DMS 273 (cell line): ENCODE results near the gene PTPRN2.
A peak's percentile ranks its signal among the peaks of the same experiment; 100 is the strongest.

ENCODE experiments used
- DNase-seq: peaks from one replicate; lab custom pipeline; 2025; ENCODE audit not compliant: unreplicated experiment; lab: John Stamatoyannopoulos, UW

Gene PTPRN2

DNA sequence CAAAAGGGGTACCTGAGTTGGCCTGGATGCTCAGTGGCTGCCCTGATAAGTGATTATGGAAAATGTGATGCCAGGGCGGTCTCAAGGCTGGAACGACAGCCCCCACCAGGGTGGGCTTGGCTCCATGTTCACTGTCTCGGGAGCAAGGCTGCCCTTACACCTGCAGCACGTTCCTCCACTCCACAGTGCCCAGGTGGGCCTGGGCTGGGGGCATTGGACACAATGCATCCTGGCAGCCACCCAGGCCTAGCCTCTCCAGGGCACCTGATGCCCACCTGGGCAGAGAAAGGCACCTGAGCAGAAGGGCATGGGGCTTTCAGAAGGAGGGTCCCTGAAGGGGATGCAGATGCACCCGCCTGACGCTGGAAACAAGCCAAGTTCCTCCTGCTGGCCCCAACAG lies 702.5 kb downstream of the PTPRN2 start:
- no peak for DNase-seq

DNA sequence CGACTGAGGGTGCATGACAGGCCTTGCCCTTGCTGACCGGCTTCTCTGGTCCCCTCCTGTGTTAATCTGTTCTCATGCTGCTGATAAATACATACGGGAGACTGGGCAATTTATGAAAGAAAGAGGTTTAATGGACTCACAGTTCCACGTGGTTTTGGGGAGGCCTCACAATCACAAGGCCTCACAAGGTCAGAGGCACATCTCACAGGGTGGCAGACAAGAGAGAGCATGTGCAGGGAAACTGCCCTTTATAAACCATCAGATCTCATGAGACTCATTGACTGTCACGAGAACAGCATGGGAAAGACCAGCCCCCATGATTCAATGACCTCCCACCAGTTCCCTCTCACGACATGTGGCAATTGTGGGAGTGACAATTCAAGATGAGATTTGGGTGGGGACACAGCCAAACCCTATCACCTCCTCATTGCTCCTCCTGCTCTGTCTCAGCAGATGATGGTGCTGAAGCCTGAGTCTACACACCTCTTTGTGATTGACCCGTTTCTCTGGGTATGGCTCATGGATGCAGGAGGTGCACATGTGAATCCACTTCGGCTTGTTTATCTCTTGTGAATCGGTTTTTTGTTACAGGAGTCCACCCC lies 703.1 kb downstream of the PTPRN2 start:
- DNase-seq: no peak

GRCh38 chr7:157881048-157881771 lies 706.4 kb downstream of the PTPRN2 start:
- DNase-seq: no peak

GRCh38 chr7:157879391-157879790 lies 708.2 kb downstream of the PTPRN2 start:
- no peak for DNase-seq

DNA sequence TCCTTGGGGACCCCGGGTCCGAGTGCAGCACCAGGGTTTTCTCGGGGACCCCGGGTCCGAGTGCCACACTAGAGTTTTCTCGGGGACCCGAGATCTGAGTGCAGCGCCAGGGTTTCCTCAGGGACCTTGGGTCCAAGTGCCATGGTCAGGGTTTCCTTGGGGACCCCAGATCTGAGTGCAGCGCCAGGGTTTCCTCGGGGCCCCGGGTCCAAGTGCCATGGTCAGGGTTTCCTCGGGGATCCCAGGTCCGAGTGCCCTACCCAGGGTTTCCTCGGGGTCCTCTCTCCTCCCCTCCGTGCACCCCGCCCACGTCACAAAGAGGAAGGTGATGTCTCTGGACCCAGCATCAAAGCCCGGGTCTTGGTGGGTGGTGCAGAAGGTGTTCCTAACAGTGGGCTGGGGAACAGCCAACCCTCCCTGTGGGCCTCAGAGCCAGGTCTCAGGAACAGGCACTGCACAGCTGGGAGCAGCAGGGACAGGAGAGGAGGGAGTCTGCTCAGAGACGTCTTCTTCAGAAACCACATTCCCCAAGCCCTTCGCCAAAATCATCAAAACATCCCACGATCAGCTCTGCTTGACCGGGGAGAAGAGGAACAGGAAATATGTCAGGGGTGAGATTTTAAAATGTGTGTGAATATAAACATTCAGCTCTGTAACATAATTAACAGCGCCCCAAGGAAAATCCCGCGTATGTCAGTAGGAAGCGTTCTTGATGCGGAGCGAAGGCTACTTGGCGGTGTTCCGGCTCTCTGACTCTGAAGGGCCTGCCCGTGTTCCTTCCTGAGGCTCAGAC lies 710.1 kb downstream of the PTPRN2 start:
- no peak for DNase-seq

GRCh38 chr7:157876469-157877285 lies 710.9 kb downstream of the PTPRN2 start:
- DNase-seq: peak; percentile 42

- DNase-seq: peak; percentile 68
Measured at GRCh38 chr7:157875230-157876179, 712.1 kb downstream of the PTPRN2 start.

- DNase-seq: no peak
Measured at GRCh38 chr7:157874870-157875229, 712.8 kb downstream of the PTPRN2 start.

DNA sequence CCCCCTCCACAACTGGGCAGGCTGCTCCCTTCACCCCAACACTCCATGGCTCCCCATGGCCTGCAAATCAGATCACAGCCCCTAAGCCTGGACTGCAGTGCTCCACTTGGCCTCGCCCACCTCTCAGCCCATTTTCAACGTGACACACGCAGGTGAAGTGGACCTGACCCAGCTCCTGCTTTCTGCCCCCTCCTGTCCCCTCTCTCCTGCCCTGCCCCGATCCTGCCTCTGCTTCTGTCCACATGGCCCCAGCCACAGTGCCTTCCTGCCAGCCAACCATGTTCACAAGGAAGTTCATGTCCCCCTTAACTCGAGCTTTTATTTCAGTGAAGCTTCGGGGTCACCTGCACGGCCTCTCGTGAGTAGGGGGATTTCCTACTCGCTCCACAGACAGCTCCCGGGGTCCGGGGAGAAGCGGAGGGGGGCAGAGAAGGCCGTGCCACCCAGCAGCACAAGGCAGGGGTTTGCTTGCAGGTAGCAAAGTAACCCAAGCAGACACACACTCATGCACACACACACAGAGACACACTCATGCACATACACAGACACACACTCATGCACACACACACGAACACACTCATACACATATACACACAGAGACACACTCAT lies 713.3 kb downstream of the PTPRN2 start:
- no peak for DNase-seq

DNA sequence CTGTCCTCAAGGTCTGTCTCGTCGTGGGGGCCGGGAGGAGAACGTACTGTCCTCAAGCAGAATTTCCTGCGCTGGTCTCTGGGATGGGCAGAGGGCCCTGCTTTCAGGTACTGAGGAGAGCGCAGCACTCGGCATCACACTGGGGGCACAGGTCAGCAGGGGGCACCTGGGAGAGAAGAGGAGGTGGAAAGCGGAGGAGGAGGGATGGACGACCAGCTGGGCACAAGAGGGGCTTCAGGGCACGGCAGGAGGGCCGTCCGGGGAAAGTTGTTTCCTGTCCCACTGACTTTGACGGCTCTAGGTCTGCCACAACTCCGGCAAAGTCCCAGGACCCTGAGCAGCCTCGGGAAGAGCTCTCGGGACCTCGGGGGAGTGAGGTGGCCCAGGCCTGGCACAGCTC lies 714.0 kb downstream of the PTPRN2 start:
- DNase-seq: no peak

GRCh38 chr7:157873181-157873580 lies 714.4 kb downstream of the PTPRN2 start:
- no peak for DNase-seq

GRCh38 chr7:157872447-157872846 lies 715.2 kb downstream of the PTPRN2 start:
- no peak for DNase-seq

- DNase-seq: no peak
Measured at GRCh38 chr7:157871681-157872080, 715.9 kb downstream of the PTPRN2 start.

DNA sequence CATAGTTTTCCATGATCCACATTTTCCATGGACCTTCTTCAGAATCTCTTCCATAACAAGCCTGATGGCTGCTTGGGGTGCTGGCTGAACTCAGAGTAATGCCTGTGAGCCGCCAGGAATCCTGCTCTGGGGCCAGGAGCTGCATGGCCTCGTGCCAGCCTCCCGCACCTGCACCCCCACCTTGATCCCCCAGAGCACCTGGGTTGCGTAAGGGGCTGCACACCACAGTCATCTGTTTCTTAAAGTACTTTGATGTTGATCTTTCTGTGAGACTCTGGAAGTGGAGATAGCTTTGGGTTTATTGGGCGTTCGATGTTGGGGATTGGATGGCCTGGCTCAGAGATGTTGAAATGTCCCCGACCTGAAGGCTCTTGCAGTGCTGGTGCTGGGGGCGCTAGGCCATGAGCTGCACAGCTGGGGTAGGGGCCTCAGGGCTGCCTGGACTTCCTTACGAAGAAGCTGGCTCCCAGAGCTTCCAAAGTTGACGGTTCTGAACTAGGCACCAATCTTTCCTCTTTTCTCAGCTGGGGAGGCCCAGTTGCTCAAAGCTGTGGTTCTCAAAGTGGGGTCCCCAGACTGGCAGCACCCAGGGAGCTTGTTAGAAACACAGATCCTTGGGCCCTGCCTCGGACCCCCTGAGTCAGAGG lies 716.9 kb downstream of the PTPRN2 start:
- DNase-seq: no peak

DNA sequence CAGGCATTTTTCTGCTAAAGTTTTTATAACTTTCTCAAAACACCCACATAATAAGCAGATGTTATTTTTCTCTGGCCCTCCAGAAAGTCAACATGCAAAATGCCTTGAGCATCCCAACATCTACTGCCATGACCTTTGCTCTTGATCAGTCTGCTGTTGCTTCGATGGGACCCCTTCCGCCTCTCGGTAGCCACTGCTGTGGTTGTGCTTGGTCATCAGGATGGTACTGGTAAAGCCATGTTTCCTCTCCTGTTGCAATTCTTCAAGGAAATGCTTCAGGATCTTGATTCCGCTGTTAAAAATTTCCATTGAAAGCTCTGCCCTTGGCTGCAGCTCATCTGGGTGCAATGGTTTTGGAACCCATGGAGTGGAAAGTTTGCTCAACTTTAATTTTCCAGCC lies 717.8 kb downstream of the PTPRN2 start:
- DNase-seq: no peak

- no peak for DNase-seq
Measured at GRCh38 chr7:157867685-157868305, 719.8 kb downstream of the PTPRN2 start.

- no peak for DNase-seq
Measured at GRCh38 chr7:157866336-157866924, 721.2 kb downstream of the PTPRN2 start.

GRCh38 chr7:157865351-157866165 lies 722.1 kb downstream of the PTPRN2 start:
- DNase-seq: no peak
